ENCODE data around the gene IL18. TPM values are rescaled to one million over a fixed set of nuclear protein-coding genes. Genes with fewer than 3 reads are reported as not detected.
"Not testable (repeated sequence)": the region's sequence is repeated elsewhere in the genome, so short reads cannot be mapped to it uniquely, and the experiment has no call there.

Gene IL18
- total RNA-seq, 4 donors from 2014 or later = 5.8 to 7.9 (median 6.8) TPM

GRCh38 chr11:112210890-112211289 is 47.0 kb upstream of the IL18 start:
- H3K36me3 ChIP-seq = peaks cover 0 to 8% (median 2%) of the 10 kb centered on the region in 4 donors
- H3K4me3 ChIP-seq = no peak overlapping the region
- no peaks in the 10 kb centered on the region for H3K27me3 ChIP-seq
- no peaks in the 10 kb centered on the region for H3K9me3 ChIP-seq
- H3K4me1 ChIP-seq = no peaks in the 10 kb centered on the region
- no peak for DNase-seq (ENCODE audit: extremely low spot score)
- 94% methylated on average over 1 of the region's 1 CpG for WGBS
- H3K27ac ChIP-seq (replicated peaks in 1 of 4) = no peak overlapping the region
- intact Hi-C loops (cut with DNase I) = loop anchor here (10.0 kb wide), 1 partner anchor 1084 kb away; no protein-coding TSS in a partner anchor
- TF ChIP-seq EP300 (IDR thresholded peaks at IDR 0.05) = no peak
- TF ChIP-seq CTCF (IDR thresholded peaks at IDR 0.05) = no peak
- no peak for TF ChIP-seq POLR2AphosphoS5 (IDR thresholded peaks at IDR 0.05)
- no peak for TF ChIP-seq POLR2A (IDR thresholded peaks at IDR 0.05; ENCODE audit: low read depth)

- Histone ChIP-seq H3K9me3 (no peaks in the 10 kb centered on the region), H3K27me3 (no peaks in the 10 kb centered on the region), H3K27ac (replicated peaks in 1 of 4) (no peak overlapping the region), H3K4me1 (no peaks in the 10 kb centered on the region), H3K4me3 (no peak overlapping the region), H3K36me3 (peaks cover 0 to 26% (median 13%) of the 10 kb centered on the region in 4 donors)
- intact Hi-C loops (cut with DNase I) = no loop called here
- no peak for DNase-seq (ENCODE audit: extremely low spot score)
- TF ChIP-seq POLR2A (IDR thresholded peaks at IDR 0.05; ENCODE audit: low read depth) (no peak), CTCF (IDR thresholded peaks at IDR 0.05) (no peak), EP300 (IDR thresholded peaks at IDR 0.05) (no peak), POLR2AphosphoS5 (IDR thresholded peaks at IDR 0.05) (no peak)
- WGBS = 96% methylated on average over 23 of the region's 23 CpGs
Measured at GRCh38 chr11:112206071-112206470, 42.2 kb upstream of the IL18 start.

GRCh38 chr11:112200252-112200651 is 36.4 kb upstream of the IL18 start:
- TF ChIP-seq POLR2A (IDR thresholded peaks at IDR 0.05; ENCODE audit: low read depth) = no peak
- TF ChIP-seq EP300 (IDR thresholded peaks at IDR 0.05) = no peak
- no peak for TF ChIP-seq CTCF (IDR thresholded peaks at IDR 0.05)
- TF ChIP-seq POLR2AphosphoS5 (IDR thresholded peaks at IDR 0.05) = no peak
- H3K27ac ChIP-seq (replicated peaks in 1 of 4) = no peak overlapping the region
- no peak for DNase-seq (ENCODE audit: extremely low spot score)
- no peak overlapping the region for H3K4me3 ChIP-seq
- H3K36me3 ChIP-seq = peaks cover 0 to 30% (median 5%) of the 10 kb centered on the region in 4 donors
- no peaks in the 10 kb centered on the region for H3K4me1 ChIP-seq
- no peaks in the 10 kb centered on the region for H3K27me3 ChIP-seq
- intact Hi-C loops (cut with DNase I) = no loop called here
- 36% methylated on average over 2 of the region's 2 CpGs for WGBS
- H3K9me3 ChIP-seq = no peaks in the 10 kb centered on the region

- H3K4me3 ChIP-seq; H3K9me3 ChIP-seq; H3K27ac ChIP-seq (replicated peaks in 1 of 4); intact Hi-C loops (cut with DNase I); DNase-seq (ENCODE audit: extremely low spot score); H3K4me1 ChIP-seq; H3K27me3 ChIP-seq: not testable (repeated sequence)
- 92% methylated on average over 4 of the region's 4 CpGs for WGBS
- peaks cover 0 to 34% (median 3%) of the 10 kb centered on the region in 4 donors for H3K36me3 ChIP-seq
Measured at GRCh38 chr11:112199101-112199500, 35.2 kb upstream of the IL18 start.

GRCh38 chr11:112196519-112197087 is 32.7 kb upstream of the IL18 start:
- no peaks in the 10 kb centered on the region for H3K9me3 ChIP-seq
- H3K4me1 ChIP-seq = no peaks in the 10 kb centered on the region
- H3K27me3 ChIP-seq = no peaks in the 10 kb centered on the region
- no peak overlapping the region for H3K27ac ChIP-seq (replicated peaks in 1 of 4)
- intact Hi-C loops (cut with DNase I) = no loop called here
- DNase-seq (ENCODE audit: extremely low spot score) = no peak
- 97% methylated on average over 2 of the region's 2 CpGs for WGBS
- H3K36me3 ChIP-seq = peaks cover 0 to 32% (median 0%) of the 10 kb centered on the region in 4 donors
- H3K4me3 ChIP-seq = no peak overlapping the region
- no peak for TF ChIP-seq POLR2AphosphoS5 (IDR thresholded peaks at IDR 0.05)
- no peak for TF ChIP-seq EP300 (IDR thresholded peaks at IDR 0.05)
- no peak for TF ChIP-seq POLR2A (IDR thresholded peaks at IDR 0.05; ENCODE audit: low read depth)
- no peak for TF ChIP-seq CTCF (IDR thresholded peaks at IDR 0.05)

All from esophagus muscularis mucosa (tissue), 4 donors.